Mucosa of rectum (tissue), 2 donors: ENCODE results near the gene SLAMF6.
"Not testable (repeated sequence)": the region's sequence is repeated elsewhere in the genome, so short reads cannot be mapped to it uniquely, and the experiment has no call there.

Source experiments
- H3K27ac ChIP-seq, 2 donors: one replicate each; pipeline ENCODE4 v1.7.0; 2013; ENCODE audit warnings: inconsistent platforms in 2 of 2, low read depth in 2 of 2, low read length in 2 of 2
- H3K27me3 ChIP-seq, 2 donors: one replicate each; pipeline ENCODE4 v1.7.0; 2013; ENCODE audit warnings: low read length in 2 of 2; ENCODE audit not compliant: control insufficient read depth in 2 of 2, insufficient read depth in 2 of 2
- H3K36me3 ChIP-seq, 2 donors: one replicate each; pipeline ENCODE4 v1.7.0; 2013; ENCODE audit warnings: low read length in 2 of 2; ENCODE audit not compliant: control insufficient read depth in 2 of 2, insufficient read depth in 2 of 2
- H3K4me1 ChIP-seq, 2 donors: one replicate each; pipeline ENCODE4 v1.7.0; 2013; ENCODE audit warnings: low read length in 2 of 2, mild to moderate bottlenecking in 1 of 2; ENCODE audit not compliant: control insufficient read depth in 2 of 2, insufficient read depth in 2 of 2
- H3K4me3 ChIP-seq, 2 donors: one replicate each; pipeline ENCODE4 v1.7.0; 2013; ENCODE audit warnings: low read length in 2 of 2
- H3K9ac ChIP-seq, 2 donors: one replicate each; pipeline ENCODE4 v1.7.0; 2013; ENCODE audit warnings: low read length in 2 of 2, low read depth in 1 of 2, mild to moderate bottlenecking in 1 of 2
- H3K9me3 ChIP-seq, 2 donors: one replicate each; pipeline ENCODE4 v1.7.0; 2013; ENCODE audit warnings: low read length in 2 of 2; ENCODE audit not compliant: control insufficient read depth in 2 of 2
- donor health status: healthy.
- donor health status: Normal muscosa, but diverticular disease.

The SLAMF6 gene

DNA sequence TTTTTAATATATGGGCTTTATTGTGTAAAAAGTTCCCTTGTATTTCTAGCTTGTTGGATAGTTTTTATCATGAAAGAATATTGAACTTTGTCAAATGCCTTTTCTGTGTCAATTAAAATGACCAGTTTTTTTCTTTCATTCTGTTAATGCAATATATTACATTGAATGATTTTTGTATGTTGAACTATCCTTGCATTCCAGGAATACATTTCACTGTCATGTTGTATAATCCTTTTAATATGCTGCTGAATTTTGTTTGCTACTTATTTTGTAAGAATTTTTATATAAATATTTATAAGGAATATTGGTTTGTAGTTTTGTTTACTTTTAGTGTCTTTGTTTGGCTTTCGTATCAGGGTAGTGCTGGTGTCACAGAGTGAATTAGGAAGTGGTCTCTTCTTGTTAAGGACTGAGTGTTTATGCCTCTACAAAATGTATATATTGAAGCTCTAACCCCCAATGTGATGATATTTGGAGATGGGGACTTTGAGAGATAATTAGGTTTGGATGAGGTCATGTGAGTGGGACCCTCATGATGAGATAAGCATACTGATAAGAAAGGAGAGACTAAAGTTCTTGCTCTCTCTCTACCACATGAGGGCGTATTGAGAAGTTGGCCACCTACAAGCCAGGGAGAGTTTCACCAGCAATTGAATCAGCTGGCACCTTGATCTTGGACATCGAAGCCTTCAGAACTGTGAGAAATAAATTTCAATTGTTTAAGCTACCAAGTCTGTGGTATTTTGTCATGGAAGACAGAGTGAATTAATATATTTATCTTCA, 12.0 kb upstream of the SLAMF6 start:
- H3K4me1 ChIP-seq = peaks cover 9 to 16% of the 10 kb centered on the region in 2 donors
- H3K36me3 ChIP-seq = no peaks in the 10 kb centered on the region
- no peak overlapping the region for H3K4me3 ChIP-seq
- peaks cover 3% of the 10 kb centered on the region in 2 donors for H3K9me3 ChIP-seq
- H3K27me3 ChIP-seq = no peaks in the 10 kb centered on the region
- H3K9ac ChIP-seq = no peak overlapping the region
- H3K27ac ChIP-seq = no peak overlapping the region

DNA sequence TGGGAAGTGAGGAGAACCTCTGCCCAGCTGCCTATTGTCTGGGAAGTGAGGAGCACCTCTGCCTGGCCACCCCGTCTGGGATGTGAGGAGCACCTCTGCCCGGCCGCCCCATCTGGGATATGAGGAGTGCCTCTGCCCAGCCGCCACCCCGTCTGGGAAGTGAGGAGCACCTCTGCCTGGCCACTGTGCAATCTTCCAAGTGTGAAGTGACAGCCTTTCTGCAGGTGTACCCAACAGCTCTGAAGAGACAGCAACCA, 9.4 kb upstream of the SLAMF6 start:
- not testable (repeated sequence) for H3K9ac ChIP-seq, H3K27me3 ChIP-seq, H3K4me1 ChIP-seq, H3K4me3 ChIP-seq, H3K36me3 ChIP-seq, H3K9me3 ChIP-seq, H3K27ac ChIP-seq

DNA sequence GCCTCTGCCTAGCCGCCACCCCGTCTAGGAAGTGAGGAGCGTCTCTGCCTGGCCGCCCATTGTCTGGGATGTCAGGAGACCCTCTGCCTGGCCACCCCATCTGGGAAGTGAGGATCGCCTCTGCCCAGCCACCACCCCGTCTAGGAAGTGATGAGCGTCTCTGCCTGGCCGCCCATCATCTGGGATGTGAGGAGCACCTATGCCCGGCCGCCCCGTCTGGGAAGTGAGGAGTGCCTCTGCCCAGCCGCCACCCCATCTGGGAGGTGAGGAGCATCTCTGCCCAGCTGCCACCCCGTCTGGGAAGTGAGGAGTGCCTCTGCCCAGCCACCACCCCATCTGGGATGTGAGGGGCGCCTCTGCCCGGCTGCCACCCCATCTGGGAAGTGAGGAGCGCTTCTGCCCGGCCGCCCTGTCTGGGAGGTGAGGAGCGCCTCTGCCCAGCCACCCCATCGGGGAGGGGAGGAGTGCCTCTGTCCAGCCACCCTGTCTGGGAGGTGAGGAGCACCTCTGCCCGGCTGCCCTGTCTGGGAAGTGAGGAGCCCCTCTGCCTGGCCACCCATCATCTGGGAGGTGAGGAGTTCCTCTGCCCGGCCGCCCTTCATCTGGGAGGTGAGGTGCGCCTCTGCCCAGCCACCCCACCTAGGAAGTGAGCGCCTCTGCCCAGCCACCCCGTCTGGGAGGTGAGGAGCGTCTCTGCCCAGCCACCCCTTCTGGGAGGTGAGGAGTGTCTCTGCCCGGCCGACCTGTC, 8.9 kb upstream of the SLAMF6 start:
- not testable (repeated sequence) for H3K4me1 ChIP-seq, H3K27me3 ChIP-seq, H3K9me3 ChIP-seq, H3K36me3 ChIP-seq, H3K9ac ChIP-seq, H3K4me3 ChIP-seq, H3K27ac ChIP-seq

DNA sequence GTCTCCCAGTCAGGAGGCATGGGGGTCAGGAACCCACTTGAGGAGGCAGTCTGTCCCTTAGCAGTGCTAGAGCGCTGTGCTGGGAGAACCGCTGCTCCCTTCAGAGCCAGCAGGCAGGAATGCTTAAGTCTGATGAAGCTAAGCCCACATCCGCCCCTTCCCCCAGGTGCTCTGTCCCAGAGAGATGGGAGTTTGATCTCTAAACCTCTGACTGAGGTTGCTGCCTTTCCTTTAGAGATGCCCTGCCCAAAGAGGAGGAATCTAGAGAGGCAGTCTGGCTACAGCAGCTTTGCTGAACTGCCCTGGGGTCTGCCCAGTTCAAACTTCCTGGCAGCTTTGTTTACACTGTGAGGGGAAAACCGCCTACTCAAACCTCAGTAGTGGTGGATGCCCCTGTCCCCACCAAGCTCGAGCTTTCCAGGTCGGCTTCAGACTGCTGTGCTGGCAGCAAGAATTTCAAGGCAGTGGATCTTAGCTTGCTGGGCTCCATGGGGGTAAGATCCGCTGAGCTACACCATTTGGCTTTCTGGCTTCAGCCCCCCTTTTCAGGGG, 6.4 kb upstream of the SLAMF6 start:
- not testable (repeated sequence) for H3K4me3 ChIP-seq, H3K36me3 ChIP-seq, H3K4me1 ChIP-seq, H3K9ac ChIP-seq, H3K27ac ChIP-seq, H3K27me3 ChIP-seq, H3K9me3 ChIP-seq

DNA sequence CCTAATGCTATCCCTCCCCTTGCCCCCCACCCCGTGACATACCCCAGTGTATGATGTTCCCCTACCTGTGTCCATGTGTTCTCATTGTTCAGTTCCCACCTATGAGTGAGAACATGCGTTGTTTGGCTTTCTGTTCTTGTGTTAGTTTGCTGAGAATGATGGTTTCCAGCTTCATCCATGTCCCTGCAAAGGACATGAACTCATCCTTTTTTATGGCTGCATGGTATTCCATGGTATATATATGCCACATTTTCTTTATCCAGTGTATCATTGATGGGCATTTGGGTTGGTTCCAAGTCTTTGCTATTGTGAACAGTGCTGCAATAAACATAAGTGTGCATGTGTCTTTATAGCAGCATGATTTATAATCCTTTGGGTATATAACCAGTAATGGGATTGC, 734 bp upstream of the SLAMF6 start:
- not testable (repeated sequence) for H3K36me3 ChIP-seq, H3K9me3 ChIP-seq, H3K9ac ChIP-seq, H3K4me1 ChIP-seq, H3K27ac ChIP-seq, H3K4me3 ChIP-seq, H3K27me3 ChIP-seq

DNA sequence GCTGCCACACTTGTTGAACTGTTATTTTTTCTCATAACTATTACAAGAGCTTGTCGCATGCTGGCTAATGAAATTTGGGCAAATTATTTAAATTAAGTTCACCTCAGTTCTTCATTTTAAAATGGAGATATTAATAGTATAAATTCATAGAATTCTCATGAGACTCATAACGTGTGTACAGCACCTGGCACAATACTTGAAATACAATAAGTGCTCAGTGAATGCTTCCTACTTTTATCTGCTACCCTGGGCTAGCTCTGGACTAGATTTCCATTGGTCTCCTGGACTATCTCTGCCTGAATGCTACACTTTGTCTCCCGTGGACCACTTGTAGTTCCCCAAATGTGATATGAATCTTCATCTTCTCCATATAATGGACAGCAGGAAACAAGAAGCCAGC, 919 bp downstream of the SLAMF6 start:
- peak overlapping the region; percentile 19 to 77 for H3K27ac ChIP-seq
- no peaks in the 10 kb centered on the region for H3K36me3 ChIP-seq
- peak overlapping the region in 1 of 2 donors; percentile 77 for H3K4me3 ChIP-seq
- H3K9ac ChIP-seq = peak overlapping the region in 1 of 2 donors; percentile 56
- H3K9me3 ChIP-seq = no peaks in the 10 kb centered on the region
- H3K4me1 ChIP-seq = peaks cover 0 to 5% of the 10 kb centered on the region in 2 donors
- H3K27me3 ChIP-seq = no peaks in the 10 kb centered on the region

DNA sequence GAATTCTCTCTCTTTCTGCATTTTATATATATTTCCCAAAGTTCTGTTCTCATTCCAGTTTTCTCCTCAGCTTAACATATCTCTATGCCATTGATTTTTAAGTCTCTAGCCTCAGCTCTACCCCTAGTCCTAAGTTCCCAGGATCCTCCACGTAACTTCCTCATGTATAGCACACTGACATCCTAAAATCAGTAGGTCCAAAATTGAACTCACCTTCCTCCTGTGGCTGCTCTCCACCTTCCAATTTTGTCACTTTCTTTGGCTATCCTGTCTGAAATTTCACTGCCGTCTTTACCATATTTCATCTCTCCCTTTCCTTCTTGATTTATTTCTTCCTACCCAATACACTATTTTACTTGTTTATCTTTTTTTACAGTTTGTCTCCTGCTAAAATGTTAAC, 1.5 kb downstream of the SLAMF6 start:
- Histone ChIP-seq H3K9me3 (no peaks in the 10 kb centered on the region), H3K27me3 (no peaks in the 10 kb centered on the region), H3K27ac (peak overlapping the region in 1 of 2 donors; percentile 52), H3K4me3 (peak overlapping the region in 1 of 2 donors; percentile 51), H3K4me1 (peaks cover 0 to 5% of the 10 kb centered on the region in 2 donors), H3K36me3 (no peaks in the 10 kb centered on the region), H3K9ac (no peak overlapping the region)

DNA sequence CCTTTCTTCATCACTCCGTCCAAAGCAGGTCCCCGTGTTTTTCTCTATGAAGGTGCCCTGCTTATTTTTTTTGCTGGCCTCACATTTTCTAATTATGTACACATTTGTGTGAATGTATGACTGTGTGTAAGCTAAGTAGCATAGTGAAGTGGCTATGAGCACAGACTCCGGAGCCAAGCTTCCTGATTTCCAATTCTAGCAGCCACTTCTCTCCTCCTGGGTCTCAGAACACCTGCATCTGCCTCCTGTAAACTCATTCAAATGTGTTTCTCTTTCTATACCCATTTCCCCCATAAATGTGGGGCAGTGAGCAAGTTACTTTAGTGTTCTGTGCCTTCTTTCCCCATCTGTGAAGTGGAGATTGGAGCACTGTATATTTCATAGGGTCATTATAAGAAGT, 2.1 kb downstream of the SLAMF6 start:
- Histone ChIP-seq H3K4me1 (peaks cover 0 to 5% of the 10 kb centered on the region in 2 donors), H3K9me3 (no peaks in the 10 kb centered on the region), H3K9ac (peak overlapping the region in 1 of 2 donors; percentile 26), H3K4me3 (peak overlapping the region in 1 of 2 donors; percentile 44), H3K27me3 (no peaks in the 10 kb centered on the region), H3K27ac (peak overlapping the region; percentile 27 to 52), H3K36me3 (no peaks in the 10 kb centered on the region)

DNA sequence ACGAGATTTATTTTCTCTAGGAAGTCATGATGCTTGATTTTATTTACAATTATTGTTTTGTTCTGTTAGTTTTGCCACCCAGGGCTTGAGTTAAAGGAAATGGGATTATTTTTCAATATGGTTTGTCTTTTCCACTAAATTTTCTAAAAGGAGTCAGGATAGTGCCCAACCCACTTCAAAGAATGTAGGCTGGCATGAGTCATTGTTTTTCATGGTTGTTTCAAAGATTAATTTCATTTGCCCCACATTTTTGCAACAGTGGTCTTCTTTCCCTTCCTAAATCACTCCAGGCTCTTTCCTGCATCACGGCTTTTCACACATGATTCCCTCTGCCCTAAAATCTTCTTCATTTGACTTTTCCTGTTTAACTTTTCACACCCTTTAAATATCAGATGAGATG, 2.5 kb downstream of the SLAMF6 start:
- H3K9me3 ChIP-seq = no peaks in the 10 kb centered on the region
- peak overlapping the region in 1 of 2 donors; percentile 26 for H3K9ac ChIP-seq
- no peaks in the 10 kb centered on the region for H3K36me3 ChIP-seq
- H3K27me3 ChIP-seq = no peaks in the 10 kb centered on the region
- peaks cover 0 to 5% of the 10 kb centered on the region in 2 donors for H3K4me1 ChIP-seq
- peak overlapping the region in 1 of 2 donors; percentile 44 for H3K4me3 ChIP-seq
- H3K27ac ChIP-seq = peak overlapping the region; percentile 27 to 52

DNA sequence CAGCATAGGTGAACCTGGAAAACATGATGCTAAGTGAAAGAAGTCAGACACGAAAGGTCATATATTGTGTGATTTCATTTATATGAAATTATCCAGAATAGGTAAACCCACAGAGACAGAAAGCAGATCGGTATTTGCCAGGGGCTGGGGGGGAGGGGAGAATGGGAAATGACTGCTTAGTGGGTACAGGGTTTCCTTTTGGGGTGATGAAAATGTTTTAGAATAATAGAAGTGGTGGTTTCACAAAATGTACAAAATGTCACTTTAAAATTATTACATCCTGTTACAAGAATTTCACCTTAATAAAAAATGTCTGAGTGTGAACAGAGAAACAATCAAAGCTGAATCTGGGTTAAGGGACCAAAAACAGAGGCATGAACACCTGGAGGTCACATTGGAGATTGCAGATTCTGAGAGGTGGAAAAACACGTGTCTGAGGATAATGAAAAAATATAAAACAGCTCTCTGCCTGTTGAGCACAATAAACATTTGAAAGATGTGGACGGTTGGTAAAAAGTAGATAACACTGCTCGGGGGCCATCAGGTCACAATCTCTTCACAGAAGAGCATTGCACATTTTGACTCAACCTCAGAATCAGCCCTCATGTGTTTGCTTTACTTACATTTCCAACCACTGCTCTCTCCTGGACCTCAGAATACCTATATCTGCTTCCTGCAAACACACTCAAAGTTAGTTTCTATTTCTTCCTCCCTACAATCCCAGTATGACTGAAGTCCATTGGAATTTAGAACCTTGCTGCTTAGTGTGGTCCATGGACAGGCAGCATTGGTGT, 3.2 kb downstream of the SLAMF6 start:
- Histone ChIP-seq H3K9me3 (no peaks in the 10 kb centered on the region), H3K27me3 (no peaks in the 10 kb centered on the region), H3K9ac (no peak overlapping the region), H3K36me3 (no peaks in the 10 kb centered on the region), H3K27ac (peak overlapping the region; percentile 39 to 52), H3K4me3 (peak overlapping the region; percentile 26 to 44), H3K4me1 (peaks cover 0 to 5% of the 10 kb centered on the region in 2 donors)
